IMR-90 (cell line): ENCODE data around the gene PSENEN. TPM values are rescaled to one million over a fixed set of nuclear protein-coding genes. Genes with fewer than 3 reads are reported as not detected.

Experiments used
- CTCF ChIP-seq: conservative IDR thresholded peaks from 2 replicates; pipeline ENCODE4 v1.5.1; 2012; ENCODE audit warnings: mild to moderate bottlenecking, low read depth, low read length, improper control_type of control experiment
- MXI1 ChIP-seq: IDR thresholded peaks from 2 replicates; pipeline ENCODE4 v1.6.1; 2012; ENCODE audit warnings: low read depth, mild to moderate bottlenecking, low read length, moderate library complexity, borderline replicate concordance
- polyA plus RNA-seq, 3 experiments: library from polyadenylated mRNA; depleted of rRNA; stranded (reverse); fragments of >200 nt; gene quantifications; 2 replicates each; pipeline ENCODE4 v1.2.3, GENCODE V29; 2012; ENCODE audit warnings: low replicate concordance in 1 of 3
- total RNA-seq: library from RNA; depleted of rRNA; stranded (reverse); fragments of >200 nt; gene quantifications from 2 replicates; pipeline ENCODE4 v1.2.3, GENCODE V29; 2012

Gene PSENEN
- total and polyA plus RNA-seq, 2 of the 4 experiments (the other 2 are of a cell fraction): 9.0 to 47.0 TPM

- no peak for TF ChIP-seq MXI1
- TF ChIP-seq CTCF: no peak
These were observed 4.7 kb downstream of the PSENEN start (continued) for GRCh38 chr19:35750167-35750566.
